ENCODE results near the gene ELMO1.

The ELMO1 gene

DNA sequence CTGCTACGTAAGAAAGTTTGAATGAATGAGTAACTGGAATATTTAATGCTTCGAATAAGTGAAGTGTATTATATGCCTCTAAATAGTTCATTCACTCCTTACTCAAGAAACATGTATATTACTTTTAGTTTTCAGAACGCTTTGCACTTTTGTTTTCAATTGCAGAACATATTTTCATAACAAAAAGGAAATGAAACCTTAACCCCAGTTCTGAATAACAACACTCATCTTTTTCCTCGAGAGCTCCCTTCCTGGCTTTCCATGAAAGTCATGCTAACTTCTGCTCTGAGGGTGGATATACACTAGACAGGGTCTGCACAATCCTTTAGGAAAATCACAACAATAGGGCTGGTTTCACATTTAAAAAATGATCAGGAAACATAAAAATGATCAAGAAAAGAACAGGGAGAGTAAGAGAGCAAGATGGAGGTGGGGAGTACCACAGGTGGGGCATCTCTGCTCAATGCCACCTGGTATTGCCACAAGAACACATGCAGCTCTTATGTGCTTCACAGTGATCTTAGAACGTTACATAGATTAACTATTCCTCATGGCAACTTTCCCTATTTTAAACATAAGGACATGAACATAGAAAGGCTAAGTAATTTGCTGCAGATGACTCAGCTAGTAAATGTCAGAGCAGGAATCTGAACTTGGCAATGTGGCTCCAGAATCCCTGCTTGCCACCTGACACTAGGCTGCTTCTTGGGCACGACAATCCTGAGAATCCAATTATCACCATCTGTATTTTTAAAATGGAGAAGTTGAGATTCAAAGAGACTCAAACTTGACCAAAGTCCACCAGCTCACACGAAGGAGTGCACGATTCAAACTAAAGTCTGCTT lies 504.9 kb downstream of the ELMO1 start:
- no peak for DNase-seq (ENCODE audit: low read depth)

DNA sequence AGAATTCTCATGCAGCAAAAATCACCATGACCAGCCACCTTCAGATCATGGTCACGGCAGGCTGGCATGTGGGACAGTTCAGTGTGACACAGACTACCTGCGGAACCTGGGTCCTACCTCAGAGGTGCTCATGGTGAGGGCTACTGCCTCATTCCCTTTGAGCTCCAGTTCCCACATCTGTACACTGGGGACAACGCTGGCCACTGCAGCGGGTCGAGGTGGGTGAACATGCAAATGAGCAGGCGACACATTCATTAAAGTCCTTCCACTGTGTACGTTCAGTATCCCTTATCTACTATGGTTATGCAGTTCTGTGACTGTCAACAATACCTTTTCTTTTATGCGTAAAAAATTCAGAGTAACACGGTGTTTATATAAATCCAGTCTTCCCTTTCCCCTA lies 505.7 kb downstream of the ELMO1 start:
- DNase-seq (ENCODE audit: low read depth): no peak

DNA sequence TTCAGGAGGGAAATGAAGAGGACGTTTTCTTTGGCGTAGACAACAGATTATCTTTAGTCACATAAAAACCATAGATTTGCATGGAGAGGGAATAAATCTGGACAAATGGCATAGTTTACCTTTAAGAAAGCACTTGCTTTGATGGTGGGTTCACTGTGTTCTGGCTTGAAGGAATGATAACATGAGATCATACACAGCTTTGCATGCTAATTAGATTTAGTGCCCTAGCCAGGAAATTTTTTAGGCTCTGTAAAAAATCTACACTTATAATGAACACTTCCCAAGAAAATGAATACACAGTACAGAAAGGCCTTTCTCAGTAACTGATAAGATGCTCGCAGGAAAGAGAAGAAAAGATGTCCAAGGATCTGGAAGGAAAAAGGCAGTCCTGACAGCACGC lies 506.1 kb downstream of the ELMO1 start:
- no peak for DNase-seq (ENCODE audit: low read depth)

DNA sequence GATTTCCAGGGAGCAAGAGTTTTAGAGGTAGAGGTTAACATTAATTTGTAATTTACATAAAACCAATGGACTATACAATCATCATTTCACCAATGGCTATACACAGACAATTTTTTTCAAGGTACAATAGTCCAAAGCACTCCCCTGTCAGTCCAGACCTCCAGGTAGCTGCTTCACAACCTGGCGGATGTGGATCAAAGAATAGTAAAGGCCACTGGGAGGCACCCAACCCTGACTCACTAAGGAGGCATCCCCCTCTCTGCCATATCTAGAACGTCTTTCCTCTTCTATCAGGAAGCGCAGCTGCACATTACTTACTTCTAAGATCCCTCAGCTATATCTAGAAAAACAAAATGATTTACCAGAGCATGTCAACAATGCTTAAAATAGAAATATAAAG lies 506.6 kb downstream of the ELMO1 start:
- DNase-seq (ENCODE audit: low read depth): no peak

DNA sequence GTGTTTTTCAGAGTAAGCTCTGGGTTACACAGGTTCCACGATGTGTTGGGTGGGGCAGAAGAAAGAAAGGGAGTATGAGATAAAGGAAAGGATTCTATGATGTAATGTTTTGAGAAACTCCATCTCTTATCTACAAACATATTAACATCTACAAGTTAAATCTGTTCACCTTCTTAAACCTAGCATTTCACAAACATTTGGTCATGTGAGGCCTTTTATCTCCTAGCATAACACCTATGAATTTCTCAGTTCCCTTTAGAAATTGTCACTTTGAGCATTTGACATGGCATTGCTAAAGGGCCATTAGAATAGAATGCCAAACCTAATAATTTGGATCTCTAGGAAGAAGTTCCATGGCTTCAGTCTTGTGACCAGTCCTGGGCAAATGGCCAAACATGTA lies 507.3 kb downstream of the ELMO1 start:
- DNase-seq (ENCODE audit: low read depth): no peak

DNA sequence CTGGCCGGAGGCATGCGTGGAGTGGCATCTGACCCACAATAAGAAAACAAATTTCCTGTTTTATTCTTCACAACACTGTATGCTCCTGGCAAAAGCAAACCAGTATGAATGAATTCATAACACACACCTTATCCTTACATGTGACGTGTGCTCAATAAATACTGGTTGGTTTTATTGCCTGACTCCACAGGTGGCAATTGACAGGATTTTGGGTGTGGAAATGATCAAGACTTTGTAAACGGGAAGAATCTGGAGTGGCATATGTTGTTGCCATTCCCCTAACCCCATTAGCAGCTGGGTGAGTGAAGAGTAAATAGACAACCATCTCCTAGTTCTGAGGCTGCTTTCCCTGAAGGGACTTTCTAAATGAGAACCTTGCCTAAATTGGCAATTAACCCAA lies 508.8 kb downstream of the ELMO1 start:
- DNase-seq (ENCODE audit: low read depth): no peak

DNA sequence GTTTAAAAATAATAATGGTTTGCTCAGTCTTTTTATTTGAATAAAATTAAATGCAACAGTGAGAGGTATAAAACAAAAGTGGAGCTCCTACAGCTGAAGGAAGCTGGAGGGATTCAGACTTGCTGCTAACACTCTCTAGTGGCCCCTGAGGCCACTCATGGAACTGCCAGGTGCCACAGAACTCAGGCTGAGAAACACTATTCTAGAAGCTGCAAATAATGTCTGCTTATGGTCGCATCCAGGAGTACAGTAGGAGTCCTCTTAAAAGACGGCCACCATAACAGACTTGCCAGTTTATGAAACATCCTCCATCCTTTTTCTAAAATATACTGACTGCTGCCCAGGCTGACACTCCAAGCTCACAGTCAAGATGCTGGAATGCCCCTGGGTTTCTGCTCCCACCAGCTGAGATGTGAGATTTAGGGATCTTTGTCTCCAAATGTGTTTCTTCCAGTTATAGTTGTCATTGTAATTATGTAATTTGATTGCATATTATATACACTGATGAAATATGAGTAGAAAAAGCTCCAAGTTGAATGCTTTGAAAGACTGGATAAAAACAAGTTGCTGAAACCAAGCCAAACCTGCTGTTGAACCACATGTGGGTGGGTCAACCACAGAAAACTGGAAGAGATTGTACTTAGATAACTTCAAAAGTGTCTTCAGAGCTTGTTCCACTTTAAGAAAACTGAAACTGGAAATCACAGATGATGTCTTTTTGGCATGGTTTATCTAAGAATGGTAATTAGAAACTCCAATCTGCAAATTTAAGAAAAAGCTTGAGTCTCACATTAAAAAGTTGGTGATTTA lies 510.7 kb downstream of the ELMO1 start:
- no peak for DNase-seq (ENCODE audit: low read depth)

DNA sequence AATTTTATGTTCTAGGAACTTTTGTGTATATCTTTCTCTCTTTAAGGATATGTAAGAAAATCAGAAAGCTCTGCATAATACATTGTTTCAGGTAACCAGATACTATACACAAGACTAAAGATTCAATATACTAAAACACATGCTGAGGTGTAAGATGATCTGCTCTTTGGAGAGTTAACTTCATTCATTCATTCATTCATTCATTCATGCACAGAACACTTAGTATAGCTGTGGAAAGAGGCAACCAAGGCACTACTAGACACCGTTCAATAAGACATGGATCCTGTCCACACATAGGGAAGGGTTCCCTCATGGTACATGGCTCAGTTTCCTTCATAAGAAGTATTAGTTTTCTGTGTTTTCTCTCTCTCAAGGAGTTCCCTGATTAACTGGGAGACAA lies 516.8 kb downstream of the ELMO1 start:
- no peak for DNase-seq (ENCODE audit: low read depth)

DNA sequence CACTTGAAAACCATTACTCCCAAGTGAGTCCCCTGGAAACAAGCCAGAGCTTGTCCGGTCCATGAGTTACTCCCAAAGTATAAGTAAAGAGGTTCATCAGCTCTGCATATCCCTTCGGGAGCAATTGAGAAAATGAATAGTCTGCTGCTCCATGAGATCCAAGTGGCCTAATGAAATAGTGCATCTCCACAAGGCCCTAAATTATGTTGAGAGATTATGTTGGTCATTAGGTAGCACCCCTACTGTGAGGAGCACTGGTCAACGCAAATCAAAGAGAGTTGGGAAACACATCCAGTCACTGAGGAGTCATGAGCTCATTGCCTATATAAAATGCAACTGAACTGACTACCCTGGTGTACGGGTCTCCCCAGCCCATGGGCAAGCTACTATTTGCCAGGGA lies 518.9 kb downstream of the ELMO1 start:
- DNase-seq (ENCODE audit: low read depth): no peak

DNA sequence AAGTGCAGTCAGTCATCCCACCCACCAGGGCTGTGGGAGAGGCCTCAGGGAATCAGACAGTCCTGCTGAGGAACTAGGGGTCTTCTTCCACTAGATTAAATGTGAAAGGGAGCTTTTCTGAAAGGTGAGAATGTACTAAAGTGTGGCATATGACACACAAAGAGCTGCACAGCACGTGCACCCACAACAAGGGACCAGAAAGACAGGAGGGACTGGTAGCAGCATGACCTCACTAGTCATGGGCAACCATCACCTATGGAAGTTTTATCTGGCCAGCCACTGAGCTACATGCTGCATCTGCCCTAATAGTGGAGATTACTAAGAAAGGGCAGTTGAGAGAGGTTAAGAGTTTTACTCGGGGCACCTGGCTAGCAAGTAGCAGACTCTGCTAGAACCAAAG lies 519.9 kb downstream of the ELMO1 start:
- no peak for DNase-seq (ENCODE audit: low read depth)

DNA sequence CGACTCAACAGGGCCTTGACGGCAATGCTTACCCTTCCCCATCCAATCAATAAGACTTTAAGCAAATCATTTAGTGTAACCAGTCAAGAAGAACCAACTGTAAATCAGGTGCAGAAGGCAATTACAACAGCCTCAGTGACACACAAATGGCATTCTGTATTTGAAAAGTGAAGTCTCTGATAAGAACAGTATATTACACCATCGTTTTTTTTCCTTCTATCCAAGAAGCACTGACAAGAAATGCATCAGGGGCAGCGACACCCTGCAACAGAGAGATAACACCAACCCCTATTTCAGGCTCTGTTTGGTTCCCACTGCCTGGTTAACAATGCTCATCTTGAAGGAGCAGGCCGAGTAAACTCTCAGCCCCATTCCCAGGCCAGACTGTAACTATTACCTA lies 520.4 kb downstream of the ELMO1 start:
- DNase-seq (ENCODE audit: low read depth): no peak

DNA sequence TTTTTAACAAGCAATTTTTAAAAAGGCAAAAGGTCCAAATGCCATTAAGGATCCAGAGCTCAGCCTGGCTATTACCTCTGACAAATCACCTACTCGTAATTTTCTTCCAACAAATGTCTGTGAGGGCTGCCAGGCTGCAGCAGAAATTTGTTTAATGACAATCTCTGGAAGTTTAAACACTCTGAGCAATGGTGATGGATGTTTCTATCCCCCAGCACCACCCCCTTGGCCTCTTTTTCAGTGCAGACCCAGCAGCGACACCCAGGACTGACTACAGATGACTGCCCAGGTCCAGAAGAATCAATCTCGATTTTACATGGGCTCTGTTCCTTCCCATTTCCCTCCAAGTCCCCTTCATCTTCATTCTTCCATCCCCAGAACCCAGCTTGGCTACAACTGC lies 523.0 kb downstream of the ELMO1 start:
- DNase-seq (ENCODE audit: low read depth): no peak

DNA sequence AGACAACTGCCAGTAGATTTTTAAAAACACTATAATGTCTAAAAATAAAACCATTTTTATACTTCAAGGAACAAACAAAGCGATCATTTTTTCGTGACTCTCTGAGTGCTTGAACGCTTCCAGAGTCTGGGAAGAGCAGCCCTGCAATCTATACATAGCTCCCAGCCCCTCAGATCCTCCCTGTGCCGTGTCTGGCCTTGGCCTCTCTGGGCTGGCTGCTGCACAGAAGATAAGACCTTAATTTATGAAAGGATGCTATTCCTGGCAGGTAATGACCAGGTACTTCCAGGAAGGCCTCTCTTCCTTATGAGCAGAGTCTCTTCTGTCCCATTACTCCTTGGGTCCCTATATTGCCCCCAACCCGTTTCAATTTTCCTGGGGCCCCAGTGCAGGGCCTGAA lies 523.5 kb downstream of the ELMO1 start:
- DNase-seq (ENCODE audit: low read depth): no peak

DNA sequence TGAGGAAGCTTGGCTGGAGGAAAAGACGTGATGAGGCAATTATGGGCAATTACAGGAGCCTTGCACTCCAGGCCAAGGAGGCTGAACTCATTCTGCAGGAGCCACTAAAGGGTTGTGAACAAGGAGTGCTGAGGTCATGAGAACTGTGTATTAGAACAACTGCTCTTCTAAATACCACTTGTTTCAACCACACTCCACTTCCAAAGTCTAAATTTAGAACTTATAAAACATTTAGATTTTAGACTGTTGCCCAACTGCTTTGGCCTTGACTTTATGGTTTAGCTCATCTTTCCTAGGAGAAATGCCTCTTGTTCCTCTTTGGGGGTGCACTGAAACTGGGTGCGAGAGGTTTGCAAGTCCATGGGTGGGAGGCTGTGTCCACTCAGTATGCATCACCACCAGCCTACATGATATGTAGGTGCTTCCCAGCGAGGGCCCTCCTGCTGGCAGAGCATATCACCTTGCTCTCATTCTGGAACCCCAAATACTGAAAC lies 524.7 kb downstream of the ELMO1 start:
- DNase-seq (ENCODE audit: low read depth): no peak

DNA sequence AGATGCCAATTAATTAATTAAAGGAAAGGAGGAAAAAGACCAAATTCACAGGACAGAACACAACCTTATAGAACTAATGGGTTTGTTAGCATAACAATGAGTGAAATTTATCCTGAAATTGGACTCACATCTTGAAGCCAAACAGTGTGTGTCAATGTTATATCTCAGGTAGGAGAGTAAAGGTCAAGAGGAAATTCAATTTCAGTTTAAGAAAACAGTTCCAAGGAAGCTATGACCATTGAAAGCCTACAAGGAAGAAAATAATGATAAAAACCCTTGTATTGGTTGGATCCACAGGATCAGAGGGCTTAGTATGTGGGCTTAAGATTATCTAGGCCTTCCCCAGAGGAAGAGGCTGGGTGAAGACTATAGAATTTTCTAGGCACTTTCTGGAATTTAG lies 525.5 kb downstream of the ELMO1 start:
- no peak for DNase-seq (ENCODE audit: low read depth)

DNA sequence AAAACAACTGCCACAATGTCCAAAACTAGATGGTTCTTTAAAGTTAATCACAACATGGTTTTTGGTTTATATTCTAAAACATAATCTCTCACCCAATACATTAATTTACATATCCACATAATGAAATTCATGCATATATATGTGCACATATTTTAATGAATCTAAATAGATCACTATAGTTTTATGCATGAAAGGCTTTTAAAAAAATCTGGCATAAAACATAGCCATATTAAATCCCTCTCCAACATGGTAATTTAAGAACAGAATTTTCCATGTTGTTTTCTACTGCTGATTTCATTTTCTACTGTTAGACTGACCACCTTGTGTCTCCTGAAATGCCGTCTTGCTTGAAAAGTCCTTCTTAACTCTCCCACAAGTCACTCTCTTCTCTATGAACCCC lies 528.2 kb downstream of the ELMO1 start:
- no peak for DNase-seq (ENCODE audit: low read depth)

DNA sequence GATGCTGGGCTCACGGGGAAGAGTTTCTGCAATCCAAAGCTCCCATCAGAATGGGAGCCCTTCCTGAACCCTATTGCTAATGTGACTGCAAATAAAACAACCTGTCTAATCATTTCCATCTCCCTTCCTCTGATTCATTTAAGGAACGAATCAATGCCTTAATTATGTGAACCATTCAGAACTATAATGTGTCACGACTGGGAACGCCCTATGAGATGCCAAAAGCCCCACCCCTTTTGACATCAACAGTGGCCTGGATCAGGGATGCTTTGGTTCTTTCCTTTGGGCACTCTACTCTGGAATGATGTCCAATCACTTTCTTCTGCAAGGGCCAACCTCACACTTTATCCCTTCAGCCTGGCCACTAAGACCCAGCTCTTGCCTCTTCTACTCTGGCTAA lies 528.9 kb downstream of the ELMO1 start:
- DNase-seq (ENCODE audit: low read depth): no peak

DNA sequence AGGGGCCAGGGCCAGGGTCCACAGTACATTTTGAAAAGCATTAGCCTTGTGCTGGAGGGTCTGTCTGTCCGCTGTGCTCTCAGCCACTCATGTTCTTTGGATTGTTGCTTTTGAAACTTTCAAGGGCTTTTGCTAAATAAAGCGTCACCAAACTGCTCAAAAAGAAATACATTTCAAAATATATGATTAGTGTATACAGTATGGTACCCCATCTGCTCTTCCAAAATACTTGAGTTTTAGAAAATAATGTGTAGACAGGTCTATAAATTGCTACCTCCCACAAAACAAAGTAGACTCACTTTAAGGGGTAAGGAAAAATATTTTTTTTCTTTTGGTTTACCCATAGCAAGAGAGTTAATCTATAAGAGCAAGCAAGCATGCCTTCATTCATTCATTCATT lies 530.1 kb downstream of the ELMO1 start:
- no peak for DNase-seq (ENCODE audit: low read depth)

DNA sequence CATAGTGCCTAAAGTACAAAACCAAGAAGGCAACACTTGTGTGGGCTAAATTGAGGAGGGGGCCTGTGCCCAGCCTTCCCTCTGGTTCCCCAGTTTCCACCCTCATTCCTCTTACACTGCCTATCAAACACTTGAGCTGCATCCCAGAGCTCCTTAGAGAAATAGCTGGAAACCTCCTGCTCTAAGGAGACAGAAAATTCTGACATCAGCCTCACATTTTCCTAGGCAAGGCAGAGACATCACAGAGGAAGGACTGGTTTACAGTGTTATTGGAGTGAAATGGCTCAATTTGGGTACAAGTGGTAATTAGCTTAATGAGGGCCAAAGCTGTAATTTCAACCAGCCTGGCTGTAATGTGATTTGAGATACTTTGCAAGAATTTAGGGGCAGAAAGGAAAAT lies 532.0 kb downstream of the ELMO1 start:
- no peak for DNase-seq (ENCODE audit: low read depth)

DNA sequence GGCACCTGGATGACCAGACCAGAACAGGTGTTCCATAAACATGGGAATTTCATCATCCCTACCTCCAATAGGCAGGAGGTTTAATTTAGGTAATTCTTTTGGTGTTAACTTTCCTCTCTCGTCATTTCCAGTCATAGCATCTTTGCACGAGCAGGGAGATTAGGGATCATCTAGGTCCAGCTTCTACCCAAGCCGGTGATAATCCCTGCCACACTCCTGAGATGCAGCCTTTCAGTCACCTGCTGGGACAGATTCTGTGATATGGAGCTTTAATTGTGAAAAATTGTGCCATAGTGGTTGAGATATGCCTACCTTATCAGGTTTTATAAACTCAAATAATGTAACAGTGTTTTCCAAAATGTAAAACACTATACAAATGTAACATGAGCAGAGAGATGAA lies 532.5 kb downstream of the ELMO1 start:
- DNase-seq (ENCODE audit: low read depth): no peak

DNA sequence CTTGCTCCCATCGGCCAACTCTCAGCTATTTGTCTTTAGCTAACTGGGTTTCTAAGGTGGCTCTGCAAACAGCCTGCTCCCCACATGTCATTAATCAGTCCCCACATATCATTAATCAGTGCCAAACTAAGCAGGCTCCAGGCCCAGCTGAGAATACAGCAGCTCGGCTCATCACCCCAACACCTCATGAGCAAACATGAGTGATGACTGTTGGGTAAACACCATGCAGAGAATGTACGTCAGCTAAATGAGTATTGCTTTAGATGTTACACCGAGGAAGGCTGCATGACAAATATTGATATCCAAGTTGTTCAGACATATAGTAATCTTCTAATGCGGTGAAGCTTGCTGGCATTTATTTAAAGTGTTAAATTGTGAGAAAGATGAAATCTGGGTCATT lies 536.9 kb downstream of the ELMO1 start:
- DNase-seq (ENCODE audit: low read depth): no peak

DNA sequence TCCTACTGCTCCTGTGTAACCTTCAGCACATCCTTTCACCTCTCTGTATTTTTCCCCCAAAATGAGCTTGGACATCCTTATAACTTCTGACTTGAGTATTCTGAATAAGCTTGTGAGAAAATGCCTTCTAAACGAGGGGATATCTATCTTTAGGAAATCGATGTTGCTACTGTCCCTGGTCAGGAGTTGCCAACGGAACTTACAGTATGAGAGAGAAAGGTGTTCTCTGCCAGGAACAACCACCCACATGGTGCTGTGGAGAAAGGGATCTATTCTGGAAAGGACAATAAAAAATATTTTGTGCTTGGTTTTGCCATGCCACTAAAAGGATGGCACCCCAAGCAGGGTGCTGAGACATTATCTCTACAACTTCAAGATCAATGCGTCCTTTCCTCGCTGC lies 537.8 kb downstream of the ELMO1 start:
- DNase-seq (ENCODE audit: low read depth): no peak

DNA sequence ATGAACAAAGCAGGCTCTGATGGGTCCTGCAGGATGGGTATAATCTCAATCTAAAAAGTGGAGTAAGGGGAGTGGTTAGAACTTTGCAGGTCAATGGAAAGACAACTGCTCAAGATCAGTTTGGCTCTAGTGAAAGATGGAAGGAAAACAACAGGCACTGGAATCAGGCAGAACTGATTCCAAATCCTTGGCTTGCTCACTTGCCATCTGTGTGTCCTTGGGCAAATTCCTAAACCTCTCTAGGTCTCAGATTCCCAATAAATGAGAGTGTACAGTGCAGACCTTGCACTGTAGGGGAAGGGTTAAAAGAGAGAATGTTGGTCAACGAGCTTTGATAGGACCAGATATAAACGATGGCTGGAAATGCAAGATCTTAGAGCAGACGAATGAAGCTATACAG lies 538.3 kb downstream of the ELMO1 start:
- no peak for DNase-seq (ENCODE audit: low read depth)

All from stimulated activated CD8-positive, alpha-beta memory T cell treated with anti-CD3 and anti-CD28 coated beads, Interleukin-4, amount 100 ng/mL, for 24 hours (primary cell).